RKO (cell line): ENCODE measurements around the gene ABCE1.

Experiments
- DNase-seq: peaks from one replicate; pipeline ENCODE4 v3.0.0-alpha.2; 2016; ENCODE audit warnings: low spot score

The ABCE1 gene

GRCh38 chr4:145097821-145098674 lies at the start of gene ABCE1, which contains the start of gene ANAPC10:
Gene ABCE1, plus strand, starts transcription at chr4:145098311. Its CDS starts 6,102 bp downstream, at chr4:145104413.
Gene ANAPC10, minus strand, starts transcription at chr4:145098196. Its CDS starts 2,097 bp downstream, at chr4:145096099.
- peak; percentile 99 for DNase-seq

GRCh38 chr4:145048817-145049216 lies 49.3 kb upstream of the ABCE1 start:
- DNase-seq = no peak

GRCh38 chr4:145049241-145049640 lies 48.9 kb upstream of the ABCE1 start:
- no peak for DNase-seq

GRCh38 chr4:145055533-145056257 lies 42.4 kb upstream of the ABCE1 start:
- no peak for DNase-seq

GRCh38 chr4:145056325-145057130 lies 41.6 kb upstream of the ABCE1 start:
- no peak for DNase-seq

GRCh38 chr4:145058256-145058655 lies 39.9 kb upstream of the ABCE1 start:
- no peak for DNase-seq

GRCh38 chr4:145061318-145061920 lies 36.7 kb upstream of the ABCE1 start:
- DNase-seq = peak; percentile 75

- no peak for DNase-seq
Observed at GRCh38 chr4:145066063-145066501, 32.0 kb upstream of the ABCE1 start.

- peak; percentile 37 for DNase-seq
Observed at GRCh38 chr4:145069361-145069760, 28.8 kb upstream of the ABCE1 start.

GRCh38 chr4:145071560-145071959 lies 26.6 kb upstream of the ABCE1 start:
- no peak for DNase-seq

GRCh38 chr4:145075742-145076468 lies 22.2 kb upstream of the ABCE1 start:
- no peak for DNase-seq

GRCh38 chr4:145076469-145076855 lies 21.6 kb upstream of the ABCE1 start:
- no peak for DNase-seq

GRCh38 chr4:145081756-145082155 lies 16.4 kb upstream of the ABCE1 start:
- no peak for DNase-seq

GRCh38 chr4:145083891-145084605 lies 14.1 kb upstream of the ABCE1 start:
- DNase-seq = no peak

- no peak for DNase-seq
Observed at GRCh38 chr4:145090380-145090779, 7.7 kb upstream of the ABCE1 start.

- DNase-seq = no peak
Observed at GRCh38 chr4:145093638-145094037, 4.5 kb upstream of the ABCE1 start.

GRCh38 chr4:145097331-145097820 lies 735 bp upstream of the ABCE1 start:
- DNase-seq = no peak

GRCh38 chr4:145098675-145099037 lies 545 bp downstream of the ABCE1 start:
- DNase-seq = peak; percentile 90

GRCh38 chr4:145099653-145100052 lies 1.5 kb downstream of the ABCE1 start:
- DNase-seq = peak; percentile 43

GRCh38 chr4:145101091-145101490 lies 3.0 kb downstream of the ABCE1 start:
- no peak for DNase-seq
